OCI-LY7 (cell line): ENCODE data around the gene NOB1. TPM values are rescaled to one million over a fixed set of nuclear protein-coding genes. Genes with fewer than 3 reads are reported as not detected.

Experiments
- BruUV-seq: library from RNA; stranded (reverse); fragments of 400-500 nt; replicated peaks from 2 replicates; lab custom pipeline; 2021; lab: Mats Ljungman, UMichigan
- CTCF ChIA-PET: fragments of 300-600 bp; sonication (Branson Sonifier 250); formaldehyde crosslinking; loops from one replicate; lab custom pipeline; 2022; ENCODE audit warnings: antibody characterized with exemption; ENCODE audit not compliant: unreplicated experiment; lab: Charles Lee
- POLR2A ChIA-PET: fragments of 300-600 bp; sonication (Branson Sonifier 250); formaldehyde crosslinking; loops from one replicate; lab custom pipeline; 2022; ENCODE audit warnings: antibody characterized with exemption; lab: Charles Lee
- DNase-seq: peaks from one replicate; pipeline ENCODE4 v3.0.0-alpha.2; 2015; ENCODE audit warnings: low spot score
- H2AFZ ChIP-seq: fragments of 200-600 bp; sonication (generic), shearing (Covaris generic); 2 replicates; pipeline ENCODE4 v1.6.1; 2014; ENCODE audit warnings: mild to moderate bottlenecking, antibody characterized with exemption, low read length, moderate library complexity
- H3K27ac ChIP-seq: fragments of 200-600 bp; sonication (generic); 2 replicates; pipeline ENCODE4 v1.5.1; 2014; ENCODE audit warnings: mixed run types, low read depth, mild to moderate bottlenecking, moderate library complexity, low read length, inconsistent platforms; ENCODE audit not compliant: poor library complexity, severe bottlenecking
- H3K36me3 ChIP-seq: fragments of 200-600 bp; sonication (generic); 2 replicates; pipeline ENCODE4 v1.6.1; 2014; ENCODE audit warnings: mild to moderate bottlenecking, antibody characterized with exemption, low read length, moderate library complexity, mixed read lengths; ENCODE audit not compliant: insufficient read depth
- H3K4me1 ChIP-seq: fragments of 200-600 bp; sonication (generic); 2 replicates; pipeline ENCODE4 v1.5.1; 2014; ENCODE audit warnings: mild to moderate bottlenecking, low read length; ENCODE audit not compliant: insufficient read depth, poor library complexity, severe bottlenecking
- H3K4me2 ChIP-seq: fragments of 200-600 bp; sonication (generic); 2 replicates; pipeline ENCODE4 v1.6.1; 2014; ENCODE audit warnings: mild to moderate bottlenecking, low read length
- H3K4me3 ChIP-seq: fragments of 200-600 bp; sonication (generic); 2 replicates; pipeline ENCODE4 v1.5.1; 2014; ENCODE audit warnings: mild to moderate bottlenecking, low read depth, low read length; ENCODE audit not compliant: poor library complexity, severe bottlenecking
- H3K79me2 ChIP-seq: fragments of 200-600 bp; sonication (generic); 2 replicates; pipeline ENCODE4 v1.6.1; 2016; ENCODE audit warnings: low read depth, mild to moderate bottlenecking, low read length, moderate library complexity, mixed read lengths; ENCODE audit not compliant: insufficient read depth
- H3K9me2 ChIP-seq: fragments of 200-600 bp; sonication (generic); 2 replicates; pipeline ENCODE4 v1.6.1; 2016; ENCODE audit warnings: mild to moderate bottlenecking, low read length, mixed read lengths; ENCODE audit not compliant: insufficient read depth
- H3K9me3 ChIP-seq: fragments of 200-600 bp; sonication (generic); 2 replicates; pipeline ENCODE4 v1.6.1; 2014; ENCODE audit warnings: mild to moderate bottlenecking, mixed run types, low read length, mixed read lengths
- H4K20me1 ChIP-seq: fragments of 200-600 bp; sonication (generic); 2 replicates; pipeline ENCODE4 v1.6.1; 2014; ENCODE audit warnings: mild to moderate bottlenecking, antibody characterized with exemption, low read length, moderate library complexity, mixed read lengths; ENCODE audit not compliant: insufficient read depth
- EZH2phosphoT487 ChIP-seq: fragments of 200-600 bp; sonication (generic); IDR thresholded peaks from 2 replicates; pipeline ENCODE4 v1.6.1; 2018; ENCODE audit warnings: low read depth, borderline replicate concordance, mild to moderate bottlenecking, mixed run types, antibody characterized with exemption, low read length, moderate library complexity, mixed read lengths
- intact Hi-C: fragments of 100-400 bp; cut with micrococcal nuclease; formaldehyde crosslinking; loops from one replicate; pipeline ENCODE4 v1.10.0; 2022; ENCODE audit not compliant: unreplicated experiment
- total RNA-seq, 2 experiments: library from RNA; depleted of rRNA in 1 of 2; stranded (reverse); fragments of >200 nt in 1 of 2; shearing (Covaris generic) in 1 of 2; gene quantifications; 2 replicates each; pipeline ENCODE4 v1.2.3, GENCODE V29; 2014 to 2022
- TF ChIP-seq, protein P1 (sequence below): fragments of 200-600 bp; sonication (generic); conservative IDR thresholded peaks from 2 replicates; pipeline ENCODE4 v1.5.1; 2014; ENCODE audit warnings: mild to moderate bottlenecking, antibody characterized with exemption, low read length, moderate library complexity, mixed read lengths

NOB1 gene
- total RNA-seq, 2 experiments from 2014 or later, result 36.9 to 68.7 TPM

DNA sequence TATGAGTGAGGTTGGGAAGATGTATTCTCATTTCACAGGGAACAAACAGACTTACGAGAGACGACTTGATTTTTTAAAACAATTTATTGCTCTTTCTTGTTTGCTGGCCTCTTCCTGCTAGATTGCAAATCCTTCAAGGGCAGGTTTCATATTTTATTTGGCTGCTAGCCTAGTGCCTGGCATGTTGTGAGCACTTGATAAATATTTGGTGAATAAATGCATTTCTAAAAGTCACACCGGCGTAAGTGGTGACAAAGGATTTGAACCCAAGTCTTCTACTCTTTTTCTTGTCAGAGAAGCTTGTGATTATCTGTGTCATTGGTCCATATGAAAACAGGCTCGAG is 8.8 kb upstream of the NOB1 start:
- H3K9me2 ChIP-seq, result no peaks in the 10 kb centered on the region
- CTCF ChIA-PET, result interaction anchor here (1.0 kb wide), 1 partner anchor 37 kb away, joined by 3 read pairs; the partner anchor contains the start of gene NQO1
- POLR2A ChIA-PET, result interaction anchor here (0.6 to 2.4 kb wide), 5 partner anchors 8 to 366 kb away, joined by 3 to 18 read pairs (median 7); partner anchors contain the start of genes NOB1 and NQO1
- no peaks in the 10 kb centered on the region for H3K9me3 ChIP-seq
- no peaks in the 10 kb centered on the region for H3K36me3 ChIP-seq
- no peaks in the 10 kb centered on the region for H4K20me1 ChIP-seq
- H3K4me1 ChIP-seq, result peaks cover 18% of the 10 kb centered on the region
- BruUV-seq, result no TSS peak
- peaks cover 23% of the 10 kb centered on the region; the same call in 1 of the 2 replicates for H3K79me2 ChIP-seq
- peak overlapping the region; percentile 96 for H3K4me3 ChIP-seq
- TF ChIP-seq EZH2phosphoT487, result no peak
- TF ChIP-seq, protein P1, sequence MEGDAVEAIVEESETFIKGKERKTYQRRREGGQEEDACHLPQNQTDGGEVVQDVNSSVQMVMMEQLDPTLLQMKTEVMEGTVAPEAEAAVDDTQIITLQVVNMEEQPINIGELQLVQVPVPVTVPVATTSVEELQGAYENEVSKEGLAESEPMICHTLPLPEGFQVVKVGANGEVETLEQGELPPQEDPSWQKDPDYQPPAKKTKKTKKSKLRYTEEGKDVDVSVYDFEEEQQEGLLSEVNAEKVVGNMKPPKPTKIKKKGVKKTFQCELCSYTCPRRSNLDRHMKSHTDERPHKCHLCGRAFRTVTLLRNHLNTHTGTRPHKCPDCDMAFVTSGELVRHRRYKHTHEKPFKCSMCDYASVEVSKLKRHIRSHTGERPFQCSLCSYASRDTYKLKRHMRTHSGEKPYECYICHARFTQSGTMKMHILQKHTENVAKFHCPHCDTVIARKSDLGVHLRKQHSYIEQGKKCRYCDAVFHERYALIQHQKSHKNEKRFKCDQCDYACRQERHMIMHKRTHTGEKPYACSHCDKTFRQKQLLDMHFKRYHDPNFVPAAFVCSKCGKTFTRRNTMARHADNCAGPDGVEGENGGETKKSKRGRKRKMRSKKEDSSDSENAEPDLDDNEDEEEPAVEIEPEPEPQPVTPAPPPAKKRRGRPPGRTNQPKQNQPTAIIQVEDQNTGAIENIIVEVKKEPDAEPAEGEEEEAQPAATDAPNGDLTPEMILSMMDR, result no peak
- peak overlapping the region; percentile 75 for H3K4me2 ChIP-seq
- intact Hi-C loops, result loop anchor here (10.0 kb wide), 1 partner anchor 429 kb away; the partner anchor contains the start of genes COG8, NIP7 and PDF
- H3K27ac ChIP-seq, result peak overlapping the region; percentile 56
- H2AFZ ChIP-seq, result no peak overlapping the region
- DNase-seq, result no peak

DNA sequence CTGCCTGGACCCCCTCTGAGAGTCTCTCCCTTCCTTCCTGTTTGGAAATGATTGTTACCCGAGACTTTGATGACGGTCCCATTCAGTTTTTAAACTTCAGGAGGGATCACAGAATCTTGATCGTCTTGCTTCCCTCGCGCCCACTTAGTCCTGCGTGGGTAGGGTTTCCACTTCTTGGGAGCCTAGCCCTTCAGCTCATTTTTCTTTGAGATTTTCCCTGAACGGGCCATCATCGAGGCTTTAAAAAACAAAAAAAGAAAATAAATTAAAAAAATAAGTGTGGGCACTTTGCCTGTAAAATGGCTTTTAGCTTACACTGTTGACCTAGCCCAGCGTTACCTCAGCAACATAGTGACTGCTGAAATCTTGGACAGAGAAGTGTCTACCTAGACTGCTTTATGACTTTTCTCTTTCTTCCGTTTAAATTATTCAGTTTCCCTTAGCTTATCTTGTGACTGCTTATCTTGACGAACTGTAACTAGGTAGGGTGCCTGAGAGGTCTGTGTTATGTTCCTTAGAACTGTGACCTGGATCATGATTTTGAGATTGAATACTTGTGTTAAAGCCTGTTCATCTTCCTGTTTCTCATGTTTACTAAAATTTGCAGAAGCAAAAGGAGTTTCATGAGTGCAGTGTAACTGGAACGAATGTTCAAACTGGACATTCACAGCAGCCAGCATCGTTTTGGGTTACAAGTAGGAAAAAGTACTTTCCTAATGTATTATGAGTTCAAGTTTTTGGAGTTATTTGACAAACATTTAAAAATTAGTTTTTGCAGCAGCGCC is 8.3 kb upstream of the NOB1 start:
- CTCF ChIA-PET, result interaction anchor here (1.0 kb wide), 2 partner anchors 10 to 37 kb away, joined by 3 read pairs; partner anchors contain the start of gene NQO1

More for the DNA sequence above, 8.3 kb upstream of the NOB1 start:
- intact Hi-C loops, result loop anchor here (10.0 kb wide), 1 partner anchor 428 kb away; the partner anchor contains the start of genes COG8, NIP7 and PDF
- BruUV-seq, result TSS peak; percentile 66
- Histone ChIP-seq H2AFZ (peak overlapping the region; percentile 55; the same call in 1 of the 2 replicates), H3K27ac (peak overlapping the region; percentile 56), H3K79me2 (peaks cover 23% of the 10 kb centered on the region; the same call in 1 of the 2 replicates), H3K4me3 (peak overlapping the region; percentile 96), H3K4me1 (peaks cover 17% of the 10 kb centered on the region), H3K36me3 (no peaks in the 10 kb centered on the region), H3K9me3 (no peaks in the 10 kb centered on the region), H4K20me1 (no peaks in the 10 kb centered on the region), H3K9me2 (no peaks in the 10 kb centered on the region), H3K4me2 (peak overlapping the region; percentile 75)
- TF ChIP-seq, protein P1, result no peak
- TF ChIP-seq EZH2phosphoT487, result no peak
- POLR2A ChIA-PET, result interaction anchor here (0.6 to 2.4 kb wide), 7 partner anchors 9 to 455 kb away, joined by 3 to 18 read pairs (median 5); partner anchors contain the start of genes NOB1 and NQO1
- DNase-seq, result peak; percentile 41
